RCC 7860 (cell line): ENCODE data around the gene TAF3.

ENCODE experiments used
- DNase-seq: peaks from one replicate; pipeline ENCODE4 v3.0.0-alpha.2; 2015; ENCODE audit warnings: low spot score
- FAIRE-seq: peaks from 2 replicates; lab custom pipeline; 2012; peaks lifted over from hg19 to GRCh38; lab: Jason Lieb, UNC

Gene TAF3

DNA sequence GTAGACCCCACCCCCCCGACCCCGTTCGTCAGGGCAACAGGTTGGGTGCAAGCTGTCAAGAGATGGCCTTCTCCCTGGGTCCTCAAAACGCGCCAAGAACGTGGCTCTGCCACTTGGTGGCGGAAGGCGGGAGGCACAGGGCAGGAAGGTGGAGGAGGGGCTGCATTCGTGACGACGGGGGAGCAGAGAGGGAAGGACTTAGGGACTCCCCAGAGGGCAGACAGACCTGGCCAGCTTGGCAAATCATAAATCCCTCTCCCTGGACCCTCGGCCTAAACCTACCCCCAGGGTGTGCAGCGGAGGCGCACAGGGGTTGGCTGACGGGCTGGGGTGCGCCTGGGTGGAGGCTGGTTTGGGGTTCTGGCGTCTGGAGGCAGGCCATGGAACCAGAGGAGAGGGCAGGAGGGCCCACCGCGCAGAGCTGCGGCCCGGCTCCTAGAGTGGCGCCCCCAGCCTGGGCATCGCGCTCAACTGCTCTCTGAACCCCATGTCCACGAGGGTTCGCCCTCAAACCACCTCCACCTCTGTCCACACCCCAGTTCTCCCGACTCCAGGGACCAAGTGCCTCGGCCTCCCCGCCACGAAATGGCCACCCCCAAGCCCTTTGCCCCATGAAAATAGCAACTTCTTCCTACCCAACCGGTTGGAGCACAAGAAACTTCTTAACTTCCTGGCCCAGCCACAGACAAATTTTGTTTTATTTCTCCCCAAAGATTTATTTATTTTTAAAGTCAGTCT, 225.4 kb downstream of the TAF3 start:
- no peak for DNase-seq
- no peak for FAIRE-seq

DNA sequence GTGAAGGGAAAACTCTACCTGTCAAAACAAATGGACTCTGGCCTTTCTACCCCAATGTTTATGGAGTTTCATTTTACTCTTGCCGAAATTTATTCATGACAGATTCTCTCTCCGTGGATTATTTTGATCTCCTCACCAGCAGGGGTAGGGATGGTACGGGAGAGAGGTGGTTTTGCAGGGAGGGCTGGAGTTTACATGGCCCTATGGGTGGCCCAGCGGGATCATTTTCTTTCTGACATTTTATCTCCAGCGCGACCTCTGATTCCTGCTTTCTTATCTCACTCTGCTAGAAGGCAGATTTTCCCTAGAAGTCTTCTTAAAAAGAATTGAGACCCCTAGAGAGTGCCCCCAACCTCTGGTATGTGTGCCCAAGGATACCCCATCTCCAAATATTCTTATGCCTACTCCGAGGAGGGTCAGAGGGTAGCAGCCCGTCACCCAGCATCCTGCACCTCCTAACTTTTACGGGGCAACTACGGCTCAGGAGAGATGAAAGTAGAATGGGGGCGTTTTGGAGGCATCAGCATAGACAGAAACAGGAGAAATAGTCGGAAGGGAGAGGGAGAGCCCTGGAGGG, 226.1 kb downstream of the TAF3 start:
- DNase-seq (no peak), FAIRE-seq (no peak)

DNA sequence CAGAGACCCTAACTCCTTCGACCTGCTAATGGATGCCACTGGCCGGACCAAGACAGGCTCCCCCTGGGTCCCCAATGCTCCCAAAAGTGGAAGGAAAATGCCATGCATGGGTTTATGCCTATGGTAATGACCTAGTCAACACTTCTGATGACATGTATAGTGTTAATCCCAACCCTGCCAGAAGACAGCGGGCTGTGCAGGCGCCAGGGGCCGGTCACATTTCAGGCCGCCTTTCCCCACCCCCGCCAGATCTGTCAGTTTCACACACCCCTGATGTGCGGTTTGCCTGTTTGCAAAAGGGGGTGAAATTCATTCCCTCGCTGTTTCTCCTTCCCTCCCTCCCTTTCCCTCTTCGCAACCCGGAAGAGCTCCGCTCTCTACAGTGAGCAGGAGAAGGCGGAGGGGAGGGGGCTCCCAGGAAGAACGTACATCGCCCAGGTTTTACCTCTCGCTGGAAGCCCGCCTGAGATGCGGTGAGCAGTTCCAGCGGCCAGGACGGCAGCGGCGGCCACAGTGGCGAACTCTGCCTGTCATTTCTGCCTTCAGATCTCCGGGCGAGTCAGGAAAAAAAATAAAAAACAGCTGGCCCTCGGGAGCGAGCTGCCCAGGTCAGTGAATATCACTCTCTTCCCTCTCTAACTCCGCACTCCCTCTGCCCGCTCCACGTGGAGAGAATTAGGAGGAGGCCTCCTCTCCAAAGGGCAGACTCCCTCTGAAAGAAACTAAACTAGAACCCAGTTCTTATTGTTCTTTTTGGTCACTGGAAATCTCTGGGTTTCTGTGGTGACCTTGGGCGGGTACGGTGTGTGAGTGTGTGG, 226.8 kb downstream of the TAF3 start:
- no peak for FAIRE-seq
- DNase-seq, result no peak

DNA sequence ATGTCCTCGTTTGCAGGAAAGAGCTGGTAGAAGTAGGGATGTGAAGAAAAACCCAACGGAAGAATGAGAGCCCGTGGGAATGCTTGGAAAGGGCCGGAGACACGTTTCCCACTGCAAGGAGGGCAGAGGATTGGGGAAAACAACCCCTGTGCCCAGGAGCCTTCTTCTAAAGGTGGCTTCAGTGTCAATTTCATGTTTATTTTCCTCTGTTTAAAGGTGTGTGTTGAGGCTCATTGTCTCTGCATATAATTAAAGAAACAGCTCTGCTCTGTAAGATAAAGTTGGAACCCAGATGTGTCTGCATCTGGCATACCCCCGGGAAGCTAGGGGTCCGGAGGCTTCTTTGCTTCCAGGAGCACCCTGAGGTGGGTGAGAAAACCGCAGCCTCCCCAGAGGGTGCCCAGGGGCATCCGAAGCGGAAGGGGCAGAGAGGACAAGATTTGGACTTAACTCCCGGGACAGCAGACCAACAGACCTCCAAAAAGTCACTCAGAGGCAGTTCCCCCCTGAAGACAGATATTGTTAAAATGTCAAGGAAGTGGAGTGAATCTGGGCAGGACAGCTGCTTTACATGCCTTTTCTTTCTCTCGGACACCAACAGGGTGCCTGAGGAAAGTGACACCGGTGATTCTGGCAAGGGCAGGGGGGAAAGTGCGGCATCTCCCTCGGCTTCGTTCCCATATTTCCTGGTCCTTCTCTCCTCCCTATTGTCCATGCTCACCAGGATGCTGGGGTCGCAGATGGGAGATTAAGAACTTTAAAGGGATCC, 227.6 kb downstream of the TAF3 start:
- FAIRE-seq (no peak), DNase-seq (no peak)

DNA sequence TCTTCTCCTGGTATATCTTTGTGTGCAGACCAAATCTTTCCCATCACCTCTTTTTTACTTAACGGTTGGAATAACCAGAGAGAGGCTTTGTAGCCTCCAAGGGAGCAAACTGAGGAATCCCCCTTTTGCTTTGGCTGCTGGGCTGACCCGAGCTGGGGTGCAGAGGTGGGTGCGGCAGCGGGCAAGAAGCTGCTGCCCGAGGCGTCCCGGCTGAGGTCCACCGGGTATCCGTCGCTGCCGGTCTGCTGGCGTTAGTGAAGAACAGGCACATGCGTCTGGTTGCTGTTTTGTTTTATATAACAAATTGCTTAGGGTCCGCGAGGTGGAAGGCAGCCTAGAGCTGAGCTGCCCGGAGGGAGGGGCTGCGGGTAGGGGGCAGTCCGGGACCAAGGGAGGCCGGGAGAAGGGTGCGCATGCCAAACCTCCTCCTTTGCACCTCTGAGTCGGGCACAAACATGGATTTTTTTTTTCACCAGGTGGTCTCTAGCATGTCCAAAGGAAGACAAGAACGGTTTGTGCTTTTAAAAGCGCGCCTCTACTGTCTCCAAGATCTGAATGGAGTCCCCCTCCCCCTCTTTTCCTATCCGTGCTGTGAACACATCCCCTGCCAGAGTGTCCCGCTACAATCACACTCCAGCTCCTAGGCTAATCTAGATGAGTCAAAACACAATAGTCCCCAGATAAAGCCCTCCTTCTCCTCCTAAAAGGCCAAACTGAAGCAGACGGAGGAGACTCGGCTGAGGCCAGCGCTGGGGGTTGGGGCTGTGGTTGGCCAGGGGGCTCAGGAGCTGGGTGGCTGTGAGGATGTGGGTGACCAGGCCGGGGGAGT, 229.4 kb downstream of the TAF3 start:
- no peak for FAIRE-seq
- DNase-seq, result no peak

DNA sequence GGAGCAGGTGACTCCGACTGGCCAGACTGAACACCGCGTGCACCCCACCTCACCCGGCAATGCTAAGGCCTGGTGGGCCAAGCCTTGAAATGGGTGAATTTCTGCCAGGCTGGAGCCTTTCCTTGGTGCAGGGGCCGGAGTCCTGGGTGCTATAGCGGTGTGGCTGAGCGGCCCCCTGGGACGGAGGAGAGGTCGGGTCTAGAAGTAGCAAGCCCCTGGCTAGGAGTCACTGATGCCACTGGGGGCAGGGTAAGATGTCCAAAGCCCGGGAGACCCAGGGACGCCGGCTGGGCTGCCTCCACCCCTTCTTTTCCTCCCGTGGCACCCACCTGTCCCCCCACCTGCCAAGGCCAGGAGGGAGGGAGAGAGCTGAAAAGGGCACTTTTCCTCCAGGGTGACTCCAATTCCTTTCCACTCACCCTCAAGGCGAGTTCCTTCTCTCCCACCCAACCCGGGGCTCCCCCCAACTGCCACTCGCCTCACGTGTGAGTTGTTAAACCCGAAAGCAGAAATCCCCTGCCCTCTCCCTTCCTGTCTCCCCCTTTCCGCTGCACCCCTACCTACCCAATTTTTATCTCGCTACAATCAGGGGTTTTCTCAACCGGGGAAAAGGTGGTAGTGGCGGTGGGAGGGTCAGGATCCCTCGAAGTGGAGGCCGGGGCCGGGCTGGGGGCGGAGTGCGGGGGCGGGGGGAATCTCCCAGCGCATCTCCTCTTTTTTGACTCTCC, 230.1 kb downstream of the TAF3 start:
- DNase-seq, result no peak
- no peak for FAIRE-seq

DNA sequence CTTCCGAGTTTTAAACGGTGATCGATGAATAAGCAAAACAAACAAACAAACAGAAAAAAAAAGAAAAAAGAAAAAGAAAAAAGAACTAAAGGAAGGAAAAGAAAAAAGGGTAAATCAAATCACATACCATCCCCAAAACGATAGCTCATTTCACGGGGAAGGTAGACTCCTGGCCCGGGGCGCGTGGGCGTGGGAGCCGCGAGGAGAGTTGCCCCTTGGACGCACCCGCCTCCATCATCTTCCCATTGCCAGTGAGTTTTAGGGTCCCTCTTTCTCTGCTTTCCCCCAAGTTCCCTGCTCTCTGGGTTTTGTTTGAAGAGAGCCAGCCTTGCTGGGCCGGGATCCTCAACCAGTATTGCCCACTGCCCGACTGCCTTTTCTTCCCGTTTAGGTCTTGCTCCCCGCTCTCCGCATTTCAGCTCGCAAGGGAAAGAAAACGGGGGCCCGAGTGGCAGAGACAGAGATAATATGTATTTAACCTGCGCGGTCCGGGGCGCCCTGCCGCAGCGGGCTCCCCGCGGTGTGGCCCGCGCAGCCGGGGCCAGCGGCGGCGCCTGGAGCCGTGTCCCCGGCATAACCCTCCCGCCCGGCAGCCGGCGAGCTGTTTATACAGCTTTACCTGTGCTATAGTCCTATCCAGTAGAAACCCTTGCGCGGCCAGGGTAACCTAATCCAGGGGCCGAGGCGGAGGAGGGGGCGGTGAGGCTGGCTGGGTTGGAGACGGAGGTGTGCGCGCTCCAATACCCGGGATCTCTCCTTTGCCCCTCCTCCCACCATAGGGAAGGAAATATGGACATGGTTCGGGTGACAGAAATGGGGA, 230.9 kb downstream of the TAF3 start:
- DNase-seq (no peak), FAIRE-seq (no peak)

DNA sequence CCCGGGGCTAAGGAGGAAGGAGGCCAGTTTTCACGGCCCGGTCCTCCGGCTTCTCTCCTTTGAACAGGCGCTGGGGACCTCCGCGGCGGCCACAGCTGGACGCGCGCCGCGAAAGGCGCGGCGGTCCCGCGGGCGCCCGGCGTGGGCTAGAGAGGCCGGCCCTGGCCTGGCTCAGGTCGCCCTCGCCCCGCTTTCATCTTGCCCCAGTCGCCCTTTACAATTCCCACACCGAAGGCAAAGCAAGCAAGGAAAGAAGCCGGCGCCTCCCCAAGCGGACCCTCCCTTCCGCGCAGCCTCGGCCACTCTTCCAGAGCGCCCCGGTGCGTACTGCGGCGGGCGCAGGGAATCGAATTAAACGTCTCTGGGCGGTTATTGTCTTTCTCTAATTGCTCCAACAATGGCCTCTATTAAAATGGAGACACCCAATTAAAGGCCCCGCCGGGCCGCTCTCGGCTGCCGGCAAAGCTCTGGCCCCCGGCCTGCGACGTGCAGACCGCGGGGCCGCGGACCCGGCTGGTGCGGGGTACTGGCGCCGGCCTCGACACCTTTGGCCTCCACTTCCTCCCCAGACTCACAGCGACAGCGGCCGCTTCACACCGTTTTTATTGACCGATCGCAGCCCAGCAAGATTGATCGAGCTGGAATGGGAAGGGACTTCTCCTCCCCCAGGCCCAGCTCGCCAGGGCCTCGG, 231.7 kb downstream of the TAF3 start:
- DNase-seq (no peak), FAIRE-seq (no peak)

DNA sequence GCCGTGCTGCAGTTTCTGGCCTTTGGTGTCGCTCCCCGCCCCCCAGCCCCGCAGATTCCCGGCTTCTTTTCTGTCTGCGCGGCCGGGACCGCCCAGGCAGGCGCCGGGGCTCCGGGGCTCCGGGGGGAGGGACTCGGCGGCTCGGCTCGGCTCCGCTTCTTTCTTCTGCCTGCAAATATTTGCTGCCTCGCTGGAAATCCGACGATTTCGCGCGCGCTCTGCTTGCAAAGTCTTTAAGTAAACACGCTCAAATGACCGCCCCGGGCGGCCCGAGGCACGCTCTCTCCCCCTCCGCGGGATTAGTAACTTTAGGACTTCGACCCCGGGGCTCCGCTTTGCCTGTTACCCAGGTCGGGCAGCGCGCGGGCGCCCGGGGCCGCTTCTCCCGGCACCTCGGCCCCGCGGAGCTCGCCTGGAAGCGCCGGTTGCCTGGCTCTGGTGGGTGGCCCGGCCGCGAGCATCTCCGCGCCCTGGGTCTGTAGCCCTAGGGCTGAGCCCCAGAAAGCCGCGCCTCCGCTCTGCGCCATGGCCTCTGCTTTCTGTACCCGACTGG, 232.3 kb downstream of the TAF3 start:
- DNase-seq, result no peak
- no peak for FAIRE-seq

DNA sequence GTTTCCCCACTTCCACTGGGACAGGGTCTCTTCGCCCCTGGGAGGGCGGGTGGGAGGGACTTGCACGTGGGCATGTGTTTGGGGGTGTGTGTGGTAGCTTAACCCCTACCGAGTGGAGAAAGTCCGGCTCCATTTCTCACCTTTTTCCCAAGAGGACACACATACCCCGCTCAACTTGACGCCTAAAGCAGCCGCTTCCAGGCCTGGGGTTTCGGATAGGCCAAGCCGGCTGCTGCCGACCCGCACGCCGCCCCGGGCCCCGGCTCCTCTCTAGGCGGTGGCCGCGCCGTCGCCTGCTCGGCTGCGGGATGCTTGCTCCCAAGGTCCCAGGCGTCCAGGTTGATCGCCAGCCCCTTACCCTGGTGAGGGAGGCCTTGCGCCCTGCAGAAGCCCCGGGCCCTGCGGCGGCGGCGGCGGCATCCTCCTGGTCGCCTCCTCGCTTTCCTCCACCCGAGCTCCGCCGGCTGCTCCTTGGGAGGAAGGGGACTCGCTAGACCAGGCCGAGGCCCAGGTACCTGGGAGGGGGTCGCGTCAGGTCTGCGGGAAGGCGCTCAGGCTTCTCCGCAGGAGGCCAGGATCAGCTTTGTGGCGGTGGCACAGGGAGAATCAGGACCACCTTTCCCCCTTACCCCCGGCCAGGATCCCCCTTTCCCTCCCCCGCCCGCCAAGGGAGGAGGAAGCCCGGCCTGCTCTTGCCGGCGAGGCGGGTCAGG, 233.0 kb downstream of the TAF3 start:
- FAIRE-seq (no peak), DNase-seq (no peak)

DNA sequence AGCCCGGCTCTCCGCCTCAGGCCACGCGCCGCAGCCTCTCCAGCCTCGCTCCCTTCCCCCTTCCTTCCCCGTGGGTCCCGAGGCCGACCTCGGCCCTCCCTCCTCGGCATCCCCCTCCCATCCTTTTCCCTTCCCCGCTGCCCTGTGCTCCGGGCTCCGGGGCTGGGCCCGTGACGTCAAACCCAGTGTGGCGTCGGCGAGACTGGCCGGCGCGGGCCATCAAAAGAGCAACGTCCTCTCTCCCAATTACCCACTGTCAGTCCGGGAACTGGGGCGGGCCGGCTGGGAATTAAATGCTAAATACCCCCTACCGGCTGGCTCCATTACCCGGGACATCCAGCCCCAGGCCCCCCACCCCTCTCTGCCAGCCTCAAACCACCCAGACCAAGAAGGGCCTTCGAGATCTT, 233.5 kb downstream of the TAF3 start:
- DNase-seq, result no peak
- FAIRE-seq, result no peak

DNA sequence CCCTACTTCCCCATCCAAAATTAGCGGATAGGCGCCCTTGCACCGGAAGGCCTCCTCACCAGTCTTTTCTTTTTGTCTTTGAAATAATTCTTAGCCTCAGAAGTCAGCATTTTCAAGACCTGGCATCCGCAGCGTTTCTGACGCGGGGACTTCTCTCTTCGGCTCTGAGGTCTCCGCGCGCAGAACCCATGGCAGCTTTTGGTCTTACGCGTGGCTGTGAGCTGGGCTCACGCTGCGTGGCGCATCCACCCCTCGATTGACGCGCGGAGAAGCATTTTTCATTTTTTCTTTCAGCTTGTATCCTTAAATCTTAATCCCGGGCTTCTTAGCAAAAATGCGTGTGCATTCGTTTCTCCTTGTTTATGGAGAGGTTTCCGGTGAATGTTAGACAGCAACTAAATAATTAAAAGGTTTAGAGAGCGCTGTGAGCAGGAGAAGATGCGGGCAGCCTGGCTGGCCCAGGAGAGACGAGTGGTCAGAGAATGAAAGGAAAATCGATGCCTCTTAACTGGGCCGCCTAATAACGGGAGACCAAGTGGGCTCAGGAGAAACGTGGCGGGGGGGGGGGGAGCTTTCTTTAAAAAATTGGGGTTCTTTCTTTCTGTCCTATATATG, 234.1 kb downstream of the TAF3 start:
- no peak for FAIRE-seq
- no peak for DNase-seq

DNA sequence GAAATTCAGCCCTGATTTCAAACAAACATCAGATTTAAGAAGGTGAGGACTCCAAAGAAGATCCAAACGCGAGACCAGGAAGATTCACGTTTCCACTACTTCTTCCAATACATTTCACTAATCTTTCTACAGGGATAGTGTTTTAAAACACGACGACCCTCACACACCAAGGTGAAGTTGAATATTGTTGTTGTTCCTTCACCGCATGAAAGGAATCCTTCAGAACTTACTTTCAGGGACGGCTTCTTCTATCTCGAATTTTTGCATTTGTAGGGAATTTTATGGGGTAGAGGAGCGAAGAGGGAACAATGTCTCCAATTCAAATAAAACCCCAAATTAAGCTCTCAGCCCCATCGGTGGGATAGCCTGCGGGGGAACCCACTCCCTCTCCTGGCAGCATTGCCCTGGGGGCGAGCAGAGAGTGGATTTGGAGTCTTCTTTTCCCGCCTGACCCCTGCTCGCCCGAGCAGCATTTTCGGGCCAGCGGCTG, 234.7 kb downstream of the TAF3 start:
- DNase-seq (no peak), FAIRE-seq (no peak)

DNA sequence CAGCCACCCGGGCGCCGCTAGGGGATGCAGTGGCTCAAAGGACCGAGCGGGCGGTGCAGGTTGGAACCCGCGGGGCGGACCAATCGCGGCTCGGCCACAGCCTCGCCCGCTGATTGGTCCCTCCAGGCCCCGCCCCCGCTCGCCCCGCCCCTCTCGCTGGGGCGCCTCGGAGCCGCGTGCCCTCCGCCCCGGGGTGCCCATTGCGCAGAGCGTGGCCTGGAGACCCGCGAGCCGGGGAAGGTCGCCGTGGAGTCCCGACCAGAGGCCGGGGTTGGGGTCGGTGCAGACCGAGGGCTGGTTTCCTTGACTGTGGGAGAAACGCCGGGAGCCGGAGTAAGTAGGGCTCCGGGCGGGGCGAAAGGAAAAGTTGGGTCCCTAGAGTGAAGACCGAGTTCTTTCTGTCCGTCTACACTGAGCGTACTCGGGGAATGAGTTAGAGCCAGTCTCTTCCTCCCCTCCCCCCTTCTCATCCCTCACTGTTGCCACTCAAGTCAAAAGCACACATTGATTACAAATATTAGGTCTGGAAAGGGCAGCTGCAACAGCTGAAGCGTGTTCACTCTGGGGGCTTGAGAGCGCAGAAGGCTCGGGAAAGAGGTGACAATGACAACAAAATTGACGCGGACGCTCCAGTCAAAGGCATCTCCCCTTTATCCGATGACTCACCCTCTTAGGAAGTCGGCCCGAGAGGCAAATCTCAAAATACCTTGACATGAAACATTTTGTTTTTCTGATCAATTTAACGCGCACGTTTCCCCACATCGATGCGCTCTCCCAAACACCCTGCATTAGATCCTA, 235.3 kb downstream of the TAF3 start:
- DNase-seq (no peak), FAIRE-seq (no peak)

DNA sequence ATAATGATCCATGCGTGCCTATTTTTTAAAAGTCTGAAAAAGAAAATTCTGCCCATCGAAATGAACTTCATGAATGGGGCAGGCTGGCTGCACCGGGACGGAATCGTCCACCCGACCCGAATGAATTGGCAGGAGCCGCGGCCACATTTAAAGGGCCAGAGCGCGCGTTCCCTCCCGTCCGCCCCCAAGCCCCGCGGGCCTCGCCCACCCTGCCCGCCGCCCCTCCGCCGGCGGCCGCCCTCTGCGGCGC, 235.9 kb downstream of the TAF3 start:
- FAIRE-seq (no peak), DNase-seq (no peak)
